ENCODE data around the gene SLC9A5.

Gene SLC9A5

DNA sequence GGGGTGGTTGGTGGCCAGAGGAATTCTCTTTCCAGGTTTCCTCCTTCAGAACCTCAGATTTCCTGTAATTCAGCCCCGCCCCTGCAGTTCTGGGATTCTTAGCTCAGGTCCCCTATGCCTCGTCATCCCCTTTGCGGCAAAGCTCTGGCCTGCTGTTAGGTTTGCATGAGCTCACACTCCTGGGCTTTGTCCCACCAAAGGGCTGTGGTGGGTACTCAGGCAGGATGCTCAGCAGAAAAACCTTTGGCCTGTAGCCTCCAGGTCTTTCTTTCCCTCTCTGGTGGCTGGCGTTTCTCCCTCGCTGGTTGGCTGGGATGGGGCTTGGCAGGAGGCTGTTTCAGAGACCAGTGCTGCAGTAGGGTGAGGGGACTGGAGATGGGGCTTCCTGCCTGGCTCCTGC, 21.0 kb downstream of the SLC9A5 start:
- Mint-ChIP-seq H3K36me3 (ENCODE audit: low read depth) (no peaks in the 10 kb centered on the region), H3K9me3 (no peaks in the 10 kb centered on the region), H3K27me3 (ENCODE audit: low read depth, poor library complexity) (peaks cover 10% of the 10 kb centered on the region), H3K4me3 (no peak overlapping the region), H3K4me1 (no peaks in the 10 kb centered on the region), H3K27ac (no peak overlapping the region)
- DNase-seq, result no peak
- no peak for TF ChIP-seq CTCF (IDR thresholded peaks at IDR 0.05)

- H3K27ac Mint-ChIP-seq, result no peak overlapping the region
- TF ChIP-seq CTCF (IDR thresholded peaks at IDR 0.05), result no peak
- peaks cover 4% of the 10 kb centered on the region for H3K27me3 Mint-ChIP-seq (ENCODE audit: low read depth, poor library complexity)
- no peak for DNase-seq
- H3K4me1 Mint-ChIP-seq, result no peaks in the 10 kb centered on the region
- H3K9me3 Mint-ChIP-seq, result no peaks in the 10 kb centered on the region
- H3K4me3 Mint-ChIP-seq, result no peak overlapping the region
- no peaks in the 10 kb centered on the region for H3K36me3 Mint-ChIP-seq (ENCODE audit: low read depth)
Observed at GRCh38 chr16:67270931-67271338, 22.2 kb downstream of the SLC9A5 start.

- no peaks in the 10 kb centered on the region for H3K4me1 Mint-ChIP-seq
- no peak for TF ChIP-seq CTCF (IDR thresholded peaks at IDR 0.05)
- H3K9me3 Mint-ChIP-seq, result no peaks in the 10 kb centered on the region
- no peak for DNase-seq
- no peaks in the 10 kb centered on the region for H3K36me3 Mint-ChIP-seq (ENCODE audit: low read depth)
- peaks cover 3% of the 10 kb centered on the region for H3K27me3 Mint-ChIP-seq (ENCODE audit: low read depth, poor library complexity)
- H3K27ac Mint-ChIP-seq, result no peak overlapping the region
- H3K4me3 Mint-ChIP-seq, result no peak overlapping the region
Observed at GRCh38 chr16:67271446-67271845, 22.7 kb downstream of the SLC9A5 start.

DNA sequence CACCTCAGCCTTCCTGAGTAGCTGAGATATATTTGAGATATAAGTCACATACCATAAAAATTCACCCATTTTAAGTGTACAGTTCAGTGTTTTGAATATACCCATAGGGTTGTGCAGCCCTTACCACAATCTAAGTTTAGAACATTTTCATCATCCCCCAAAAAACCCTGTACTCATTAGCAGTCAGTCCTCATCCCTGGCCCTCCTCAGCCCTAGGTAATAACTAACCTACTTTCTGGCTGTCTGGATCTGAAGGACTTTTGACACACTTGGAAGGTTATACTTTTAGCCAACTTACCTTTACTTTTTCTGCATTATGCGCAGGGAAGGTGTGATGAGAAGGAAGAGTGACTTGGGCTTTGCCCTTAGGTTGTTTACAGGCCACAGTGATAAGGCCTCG, 26.5 kb downstream of the SLC9A5 start:
- Mint-ChIP-seq H3K36me3 (ENCODE audit: low read depth) (no peaks in the 10 kb centered on the region), H3K9me3 (no peaks in the 10 kb centered on the region), H3K27me3 (ENCODE audit: low read depth, poor library complexity) (peaks cover 12% of the 10 kb centered on the region), H3K27ac (no peak overlapping the region), H3K4me1 (no peaks in the 10 kb centered on the region), H3K4me3 (no peak overlapping the region)
- no peak for DNase-seq
- no peak for TF ChIP-seq CTCF (IDR thresholded peaks at IDR 0.05)

- Mint-ChIP-seq H3K36me3 (ENCODE audit: low read depth) (no peaks in the 10 kb centered on the region), H3K9me3 (no peaks in the 10 kb centered on the region), H3K4me3 (no peak overlapping the region), H3K4me1 (no peaks in the 10 kb centered on the region), H3K27me3 (ENCODE audit: low read depth, poor library complexity) (peaks cover 30% of the 10 kb centered on the region), H3K27ac (no peak overlapping the region)
- DNase-seq, result no peak
- no peak for TF ChIP-seq CTCF (IDR thresholded peaks at IDR 0.05)
Observed at GRCh38 chr16:67277294-67277998, 28.7 kb downstream of the SLC9A5 start.
